HCT116 (cell line): Measurements from ENCODE around the gene TMEM266. TPM values are rescaled to one million over a fixed set of nuclear protein-coding genes. Genes with fewer than 3 reads are reported as not detected.

ENCODE experiments used
- total RNA-seq: library from RNA; stranded (reverse); gene quantifications from one replicate; pipeline ENCODE4 v1.2.1, GENCODE V29; 2021; ENCODE audit not compliant: unreplicated experiment

Gene TMEM266
- total RNA-seq, 1 experiment from 2014 or later, result 0.91 TPM

Other genes starting within 250 kb of the TMEM266 start
- 12.3 TPM for gene UBE2Q2, start 216.5 kb upstream of the TMEM266 start, total RNA-seq
- 60.3 TPM for gene FBXO22, start 156.1 kb upstream of the TMEM266 start, total RNA-seq
- 1.0 TPM for gene NRG4, start 47.6 kb upstream of the TMEM266 start, total RNA-seq